PC-3 (cell line): ENCODE measurements around the gene GPRC5B.

Experiments used
- EZH2 ChIP-seq: fragments of 300-600 bp; sonication (generic); IDR thresholded peaks from one replicate; pipeline ENCODE4 v1.6.1; 2017; ENCODE audit warnings: antibody characterized with exemption, mild to moderate bottlenecking, low read length; ENCODE audit not compliant: unreplicated experiment
- TF ChIP-seq, protein P1 (sequence below): fragments of 300-600 bp; sonication (generic); conservative IDR thresholded peaks from 2 replicates; pipeline ENCODE4 v1.5.1; 2017; ENCODE audit warnings: antibody characterized with exemption, low read depth, mild to moderate bottlenecking, low read length

DNA sequence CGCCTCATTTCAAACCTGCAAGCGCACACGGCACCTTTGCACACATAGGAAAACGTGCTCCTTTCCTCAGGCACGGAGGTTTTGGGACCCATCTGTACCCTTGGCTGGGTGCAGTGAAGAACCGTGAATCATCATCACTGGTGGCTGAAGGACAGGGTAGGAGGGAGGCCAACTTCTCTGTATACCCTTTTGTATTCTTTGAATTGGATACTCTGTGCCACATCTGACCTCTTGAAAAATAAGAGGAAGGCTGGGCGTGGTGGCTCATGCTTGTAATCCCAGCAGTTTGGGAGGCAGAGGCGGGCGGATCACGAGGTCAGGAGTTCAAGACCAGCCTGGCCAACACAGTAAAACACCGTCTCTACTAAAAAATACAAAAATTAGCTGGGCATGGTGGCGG lies 11.7 kb downstream of the GPRC5B start:
- TF ChIP-seq EZH2 = no peak
- TF ChIP-seq, protein P1, sequence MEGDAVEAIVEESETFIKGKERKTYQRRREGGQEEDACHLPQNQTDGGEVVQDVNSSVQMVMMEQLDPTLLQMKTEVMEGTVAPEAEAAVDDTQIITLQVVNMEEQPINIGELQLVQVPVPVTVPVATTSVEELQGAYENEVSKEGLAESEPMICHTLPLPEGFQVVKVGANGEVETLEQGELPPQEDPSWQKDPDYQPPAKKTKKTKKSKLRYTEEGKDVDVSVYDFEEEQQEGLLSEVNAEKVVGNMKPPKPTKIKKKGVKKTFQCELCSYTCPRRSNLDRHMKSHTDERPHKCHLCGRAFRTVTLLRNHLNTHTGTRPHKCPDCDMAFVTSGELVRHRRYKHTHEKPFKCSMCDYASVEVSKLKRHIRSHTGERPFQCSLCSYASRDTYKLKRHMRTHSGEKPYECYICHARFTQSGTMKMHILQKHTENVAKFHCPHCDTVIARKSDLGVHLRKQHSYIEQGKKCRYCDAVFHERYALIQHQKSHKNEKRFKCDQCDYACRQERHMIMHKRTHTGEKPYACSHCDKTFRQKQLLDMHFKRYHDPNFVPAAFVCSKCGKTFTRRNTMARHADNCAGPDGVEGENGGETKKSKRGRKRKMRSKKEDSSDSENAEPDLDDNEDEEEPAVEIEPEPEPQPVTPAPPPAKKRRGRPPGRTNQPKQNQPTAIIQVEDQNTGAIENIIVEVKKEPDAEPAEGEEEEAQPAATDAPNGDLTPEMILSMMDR = no peak
